Aorta (tissue), 5 donors: ENCODE data around the gene ANKRD6. TPM values are rescaled to one million over a fixed set of nuclear protein-coding genes. Genes with fewer than 3 reads are reported as not detected.

Experiments used
- ATAC-seq: fragments of 200-7000 bp; cut with Tn5 transposase; one replicate; pipeline ENCODE4 v1.9.1; 2022; ENCODE audit warnings: moderate library complexity; ENCODE audit not compliant: low FRiP score
- DNase-seq, 2 donors: peaks; one replicate each; pipeline ENCODE4 v3.0.0-alpha.2; 2020
- H3K27ac ChIP-seq, 2 donors: one replicate each; pipeline ENCODE4 v1.5.1; 2013; ENCODE audit warnings: low read length in 2 of 2, mild to moderate bottlenecking in 2 of 2, moderate library complexity in 2 of 2, control low read depth in 1 of 2, inconsistent platforms in 1 of 2, low read depth in 1 of 2
- H3K27me3 ChIP-seq, 2 donors: one replicate each; pipeline ENCODE4 v1.6.1; 2013; ENCODE audit warnings: control low read depth in 1 of 2, low read length in 1 of 2, mild to moderate bottlenecking in 1 of 2, moderate library complexity in 1 of 2; ENCODE audit not compliant: insufficient read depth in 2 of 2, control insufficient read depth in 1 of 2
- H3K36me3 ChIP-seq, 2 donors: one replicate each; pipeline ENCODE4 v1.6.1; 2013; ENCODE audit warnings: control low read depth in 1 of 2, low read length in 1 of 2, mild to moderate bottlenecking in 1 of 2; ENCODE audit not compliant: insufficient read depth in 2 of 2, control insufficient read depth in 1 of 2
- H3K4me1 ChIP-seq, 2 donors: one replicate each; pipeline ENCODE4 v1.6.1; 2013; ENCODE audit warnings: low read length in 2 of 2, control low read depth in 1 of 2, mild to moderate bottlenecking in 1 of 2, moderate library complexity in 1 of 2; ENCODE audit not compliant: insufficient read depth in 2 of 2, control insufficient read depth in 1 of 2
- H3K4me3 ChIP-seq, 2 donors: one replicate each; pipeline ENCODE4 v1.5.1; 2013; ENCODE audit warnings: low read length in 2 of 2, control low read depth in 1 of 2, mild to moderate bottlenecking in 1 of 2
- H3K9me3 ChIP-seq: one replicate; pipeline ENCODE4 v1.6.1; 2013; ENCODE audit warnings: mild to moderate bottlenecking, low read length; ENCODE audit not compliant: control insufficient read depth
- WGBS, 2 donors: extraction: QIAGEN DNeasy Blood & Tissue Kit; methylation state at CpG; one replicate each; pipeline ENCODE4 v1.1.7; 2013; 5-methylcytosine and 5-hydroxymethylcytosine counted together
- intact Hi-C, 2 donors: fragments of 100-400 bp; cut with DNase I; formaldehyde crosslinking; loops; one replicate each; pipeline versions ENCODE4 v1.14.2 to v1.15.0; 2022
- long read RNA-seq, 2 donors: library from polyadenylated mRNA; unstranded; transcript quantifications; one replicate each; pipeline ENCODE4 v2.0.0, GENCODE V29; 2020 to 2021
- polyA plus RNA-seq, 2 donors: library from polyadenylated mRNA; stranded (reverse); fragments of 200-250 nt; gene quantifications; one replicate each; pipeline ENCODE4 v1.2.3, GENCODE V29; 2013
- total RNA-seq, 2 donors: library from RNA; stranded (reverse); fragmentation: NEBNext Ultra II Directional; extraction: Animal tissue kit (Norgen Biotek cat#: 25700); gene quantifications; one replicate each; pipeline ENCODE4 v1.2.1, GENCODE V29; 2021
- donor health status: healthy with polysubstance abuse.
- donor health status: Bipolar disorder and iron deficiency.
- donor health status: DM: no; HTN: no; CAD: no.
- donor health status: DM: no; HTN: no; CAD: no.
- donor health status: DM: yes; HTN: yes; CAD: no.

The ANKRD6 gene
- total RNA-seq (10 to 100 TPM; 38.3 to 45.9 TPM), polyA plus RNA-seq (10 to 100 TPM; 21.4 to 26.8 TPM)
- long read RNA-seq, donor 1, full-length matches to known transcripts: 4 of 19 reads
- long read RNA-seq, donor 1, partial matches to known transcripts: 9 of 19 reads
- long read RNA-seq, donor 1, other reads (novel, unspliced or antisense): 6 of 19 reads
- long read RNA-seq, donor 2, full-length matches to known transcripts: 6 of 34 reads
- long read RNA-seq, donor 2, partial matches to known transcripts: 5 of 34 reads
- long read RNA-seq, donor 2, other reads (novel, unspliced or antisense): 23 of 34 reads

- H3K27me3 ChIP-seq: no peaks in the 10 kb centered on the region
- peak; percentile 97 for ATAC-seq
- no peaks in the 10 kb centered on the region for H3K9me3 ChIP-seq
- WGBS, 2 donors: 0 to 1% methylated on average over 27 to 38 of the region's 38 CpGs
- peak within 1 kb of the TSS in 1 of 2 donors; percentile 60 for H3K27ac ChIP-seq
- peaks cover 1 to 5% of the 10 kb centered on the region in 2 donors for H3K4me1 ChIP-seq
- H3K4me3 ChIP-seq: peak within 1 kb of the TSS; percentile 77 to 84
- DNase-seq: peak; percentile 78 to 94
- H3K36me3 ChIP-seq: no peaks in the 10 kb centered on the region
- intact Hi-C loops: loop anchor here (1.0 to 5.0 kb wide), 3 partner anchors 164 to 177 kb away; no protein-coding TSS in a partner anchor
These were observed at the start of gene ANKRD6 for GRCh38 chr6:89432875-89433251. TSS of gene ANKRD6 (plus strand) at chr6:89433152. CDS start at chr6:89566977, 133,825 bp downstream.

- Histone ChIP-seq H3K9me3 (no peaks in the 10 kb centered on the region), H3K36me3 (no peaks in the 10 kb centered on the region), H3K27ac (no peak overlapping the region), H3K4me1 (no peaks in the 10 kb centered on the region), H3K4me3 (no peak overlapping the region), H3K27me3 (no peaks in the 10 kb centered on the region)
- WGBS, 2 donors: 85 to 86% methylated on average over 5 of the region's 5 CpGs
- intact Hi-C loops: no loop called here
- ATAC-seq (no peak), DNase-seq (no peak)
These were observed 47.7 kb upstream of the ANKRD6 start for GRCh38 chr6:89385156-89385667.

GRCh38 chr6:89385846-89386245 is 47.1 kb upstream of the ANKRD6 start:
- Histone ChIP-seq H3K4me1 (no peaks in the 10 kb centered on the region), H3K27ac (no peak overlapping the region), H3K9me3 (no peaks in the 10 kb centered on the region), H3K4me3 (no peak overlapping the region), H3K27me3 (no peaks in the 10 kb centered on the region), H3K36me3 (no peaks in the 10 kb centered on the region)
- no peak for ATAC-seq
- DNase-seq: no peak
- intact Hi-C loops: no loop called here
- WGBS, 2 donors: 97 to 100% methylated on average over 7 of the region's 7 CpGs

- no peaks in the 10 kb centered on the region for H3K9me3 ChIP-seq
- no peaks in the 10 kb centered on the region for H3K27me3 ChIP-seq
- no peak overlapping the region for H3K27ac ChIP-seq
- H3K4me1 ChIP-seq: no peaks in the 10 kb centered on the region
- H3K4me3 ChIP-seq: no peak overlapping the region
- no peaks in the 10 kb centered on the region for H3K36me3 ChIP-seq
- WGBS, 2 donors: 97 to 98% methylated on average over 6 of the region's 6 CpGs
- DNase-seq (no peak), ATAC-seq (no peak)
- intact Hi-C loops: no loop called here
These were observed 45.9 kb upstream of the ANKRD6 start for GRCh38 chr6:89386917-89387491.

GRCh38 chr6:89387516-89388201 is 45.3 kb upstream of the ANKRD6 start:
- Histone ChIP-seq H3K27me3 (no peaks in the 10 kb centered on the region), H3K4me1 (no peaks in the 10 kb centered on the region), H3K27ac (no peak overlapping the region), H3K9me3 (no peaks in the 10 kb centered on the region), H3K4me3 (no peak overlapping the region), H3K36me3 (no peaks in the 10 kb centered on the region)
- ATAC-seq (no peak), DNase-seq (no peak)
- intact Hi-C loops: no loop called here
- 92% methylated on average over 9 of the region's 9 CpGs for WGBS, 2 donors

GRCh38 chr6:89388846-89389245 is 44.1 kb upstream of the ANKRD6 start:
- Histone ChIP-seq H3K36me3 (no peaks in the 10 kb centered on the region), H3K4me1 (no peaks in the 10 kb centered on the region), H3K27ac (no peak overlapping the region), H3K9me3 (no peaks in the 10 kb centered on the region), H3K4me3 (no peak overlapping the region), H3K27me3 (no peaks in the 10 kb centered on the region)
- DNase-seq (no peak), ATAC-seq (no peak)
- intact Hi-C loops: no loop called here
- 93 to 97% methylated on average over 6 of the region's 6 CpGs for WGBS, 2 donors

GRCh38 chr6:89392823-89393222 is 40.1 kb upstream of the ANKRD6 start:
- intact Hi-C loops: no loop called here
- Histone ChIP-seq H3K9me3 (no peaks in the 10 kb centered on the region), H3K4me3 (no peak overlapping the region), H3K4me1 (no peaks in the 10 kb centered on the region), H3K27ac (no peak overlapping the region), H3K27me3 (no peaks in the 10 kb centered on the region), H3K36me3 (no peaks in the 10 kb centered on the region)
- DNase-seq (no peak), ATAC-seq (no peak)

- Histone ChIP-seq H3K27ac (no peak overlapping the region), H3K9me3 (no peaks in the 10 kb centered on the region), H3K4me1 (no peaks in the 10 kb centered on the region), H3K36me3 (no peaks in the 10 kb centered on the region), H3K4me3 (no peak overlapping the region), H3K27me3 (no peaks in the 10 kb centered on the region)
- intact Hi-C loops: no loop called here
- DNase-seq: no peak
- 95 to 100% methylated on average over 1 of the region's 1 CpG for WGBS, 2 donors
- no peak for ATAC-seq
These were observed 39.3 kb upstream of the ANKRD6 start for GRCh38 chr6:89393659-89394058.
